NCI-H510A (cell line): Measurements from ENCODE around the gene JAK3.
"Not testable (repeated sequence)": the region's sequence is repeated elsewhere in the genome, so short reads cannot be mapped to it uniquely, and the experiment has no call there.

Experiments used
- DNase-seq: peaks from one replicate; lab custom pipeline; 2025; lab: John Stamatoyannopoulos, UW

The JAK3 gene

GRCh38 chr19:17777840-17778239, 69.9 kb downstream of the JAK3 start:
- not testable (repeated sequence) for DNase-seq

GRCh38 chr19:17775991-17776803, 71.6 kb downstream of the JAK3 start:
- no peak for DNase-seq

DNA sequence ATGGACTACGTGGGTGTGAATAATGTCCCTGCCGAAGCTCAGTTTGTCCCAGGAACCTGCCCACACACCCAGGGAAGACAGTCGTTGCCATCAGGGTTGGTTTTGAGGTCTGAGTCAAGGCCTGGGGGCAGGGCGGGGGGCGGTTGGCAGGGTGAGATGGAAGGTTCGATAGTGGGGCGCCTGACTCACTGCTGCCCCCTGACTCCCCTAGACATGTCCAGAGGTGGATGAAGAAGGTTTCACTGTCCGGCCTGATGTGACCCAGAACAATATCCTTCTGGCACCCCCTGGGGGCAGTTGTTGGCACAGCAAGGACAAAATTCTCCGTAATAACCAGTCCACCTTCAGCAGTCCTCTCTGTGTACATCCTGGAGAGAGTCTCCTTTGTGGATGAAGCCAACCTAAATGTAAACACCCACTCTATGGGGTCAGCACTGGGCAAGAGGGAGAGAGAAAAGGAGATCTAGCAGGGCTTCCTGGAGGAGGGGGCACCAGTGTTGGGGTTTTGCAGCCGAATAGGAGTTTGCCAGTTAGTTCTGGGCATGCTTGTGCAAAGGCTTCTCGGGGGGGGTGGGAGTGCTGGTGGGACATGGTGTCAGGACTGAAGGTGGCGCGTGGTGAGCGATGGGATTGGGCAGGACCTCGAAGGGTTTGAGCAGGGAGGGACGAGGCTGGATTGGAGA, 72.4 kb downstream of the JAK3 start:
- DNase-seq: no peak
